Skeletal muscle satellite cell (primary cell): ENCODE measurements around the gene CD83.

ENCODE experiments used
- H3K27me3 ChIP-seq: 2 replicates; pipeline ENCODE4 v1.7.0; 2013; ENCODE audit warnings: low read length; ENCODE audit not compliant: control insufficient read depth, insufficient read depth
- H3K36me3 ChIP-seq: 2 replicates; pipeline ENCODE4 v1.7.0; 2013; ENCODE audit warnings: mild to moderate bottlenecking, control low read depth, low read length; ENCODE audit not compliant: insufficient read depth
- H3K4me1 ChIP-seq: 2 replicates; pipeline ENCODE4 v1.7.0; 2013; ENCODE audit warnings: low read length; ENCODE audit not compliant: control insufficient read depth, insufficient read depth
- H3K4me2 ChIP-seq: 2 replicates; pipeline ENCODE4 v1.7.0; 2013; ENCODE audit warnings: mild to moderate bottlenecking, low read length
- H3K4me3 ChIP-seq: 2 replicates; pipeline ENCODE4 v1.7.0; 2013; ENCODE audit warnings: low read length
- H3K9ac ChIP-seq: 2 replicates; pipeline ENCODE4 v1.7.0; 2013; ENCODE audit warnings: mild to moderate bottlenecking, low read depth, low read length, moderate library complexity
- H3K9me3 ChIP-seq: replicated peaks from 2 replicates; pipeline ENCODE4 v1.7.0; 2013; ENCODE audit warnings: mild to moderate bottlenecking, control low read depth, low read length

The CD83 gene

GRCh38 chr6:14110001-14110818 lies 7.4 kb upstream of the CD83 start:
- no peaks in the 10 kb centered on the region for H3K4me1 ChIP-seq
- H3K9ac ChIP-seq, result no peak overlapping the region

GRCh38 chr6:14113976-14114375 lies 3.6 kb upstream of the CD83 start:
- Histone ChIP-seq H3K27me3 (peaks cover 9% of the 10 kb centered on the region), H3K9ac (no peak overlapping the region), H3K36me3 (no peaks in the 10 kb centered on the region), H3K9me3 (no peaks in the 10 kb centered on the region), H3K4me2 (no peak overlapping the region), H3K4me1 (no peaks in the 10 kb centered on the region), H3K4me3 (no peak overlapping the region)

More at GRCh38 chr6:14110001-14110818, 7.4 kb upstream of the CD83 start:
- H3K4me2 ChIP-seq, result no peak overlapping the region
- H3K4me3 ChIP-seq, result no peak overlapping the region
- peaks cover 13% of the 10 kb centered on the region for H3K27me3 ChIP-seq
- no peaks in the 10 kb centered on the region for H3K9me3 ChIP-seq
- H3K36me3 ChIP-seq, result no peaks in the 10 kb centered on the region

GRCh38 chr6:14118091-14118439 lies 493 bp downstream of the CD83 start:
- H3K9me3 ChIP-seq, result no peaks in the 10 kb centered on the region
- peak overlapping the region; percentile 51 for H3K9ac ChIP-seq
- H3K4me2 ChIP-seq, result peak overlapping the region; percentile 98
- H3K36me3 ChIP-seq, result no peaks in the 10 kb centered on the region
- H3K4me3 ChIP-seq, result peak overlapping the region; percentile 87
- no peaks in the 10 kb centered on the region for H3K27me3 ChIP-seq
- H3K4me1 ChIP-seq, result no peaks in the 10 kb centered on the region

GRCh38 chr6:14118446-14118845 lies 874 bp downstream of the CD83 start:
- Histone ChIP-seq H3K4me3 (peak overlapping the region; percentile 87), H3K9ac (no peak overlapping the region), H3K36me3 (no peaks in the 10 kb centered on the region), H3K9me3 (no peaks in the 10 kb centered on the region), H3K27me3 (no peaks in the 10 kb centered on the region), H3K4me1 (no peaks in the 10 kb centered on the region), H3K4me2 (peak overlapping the region; percentile 98)

GRCh38 chr6:14119784-14120183 lies 2.2 kb downstream of the CD83 start:
- Histone ChIP-seq H3K9ac (no peak overlapping the region), H3K4me1 (no peaks in the 10 kb centered on the region), H3K4me3 (no peak overlapping the region), H3K36me3 (no peaks in the 10 kb centered on the region), H3K4me2 (no peak overlapping the region), H3K27me3 (no peaks in the 10 kb centered on the region), H3K9me3 (no peaks in the 10 kb centered on the region)

GRCh38 chr6:14120546-14120945 lies 3.0 kb downstream of the CD83 start:
- Histone ChIP-seq H3K27me3 (no peaks in the 10 kb centered on the region), H3K36me3 (no peaks in the 10 kb centered on the region), H3K9me3 (no peaks in the 10 kb centered on the region), H3K4me1 (no peaks in the 10 kb centered on the region), H3K4me3 (no peak overlapping the region), H3K9ac (no peak overlapping the region), H3K4me2 (no peak overlapping the region)

GRCh38 chr6:14121936-14122344 lies 4.4 kb downstream of the CD83 start:
- Histone ChIP-seq H3K9me3 (no peaks in the 10 kb centered on the region), H3K27me3 (no peaks in the 10 kb centered on the region), H3K4me3 (no peak overlapping the region), H3K9ac (no peak overlapping the region), H3K36me3 (no peaks in the 10 kb centered on the region), H3K4me2 (no peak overlapping the region), H3K4me1 (no peaks in the 10 kb centered on the region)

GRCh38 chr6:14123386-14124111 lies 6.0 kb downstream of the CD83 start:
- Histone ChIP-seq H3K9ac (no peak overlapping the region), H3K27me3 (no peaks in the 10 kb centered on the region), H3K4me2 (no peak overlapping the region), H3K36me3 (no peaks in the 10 kb centered on the region), H3K4me3 (no peak overlapping the region), H3K4me1 (no peaks in the 10 kb centered on the region), H3K9me3 (no peaks in the 10 kb centered on the region)

GRCh38 chr6:14125346-14125745 lies 7.8 kb downstream of the CD83 start:
- H3K4me1 ChIP-seq, result no peaks in the 10 kb centered on the region
- no peak overlapping the region for H3K4me3 ChIP-seq
- H3K4me2 ChIP-seq, result no peak overlapping the region
- no peak overlapping the region for H3K9ac ChIP-seq
- no peaks in the 10 kb centered on the region for H3K36me3 ChIP-seq
- H3K9me3 ChIP-seq, result no peaks in the 10 kb centered on the region
- no peaks in the 10 kb centered on the region for H3K27me3 ChIP-seq

- Histone ChIP-seq H3K9me3 (no peaks in the 10 kb centered on the region), H3K4me3 (no peak overlapping the region), H3K36me3 (no peaks in the 10 kb centered on the region), H3K4me2 (no peak overlapping the region), H3K27me3 (no peaks in the 10 kb centered on the region), H3K4me1 (no peaks in the 10 kb centered on the region), H3K9ac (no peak overlapping the region)
Measured at GRCh38 chr6:14126191-14126590, 8.6 kb downstream of the CD83 start.

- no peaks in the 10 kb centered on the region for H3K36me3 ChIP-seq
- H3K4me3 ChIP-seq, result no peak overlapping the region
- no peaks in the 10 kb centered on the region for H3K9me3 ChIP-seq
- no peak overlapping the region for H3K9ac ChIP-seq
- H3K4me1 ChIP-seq, result no peaks in the 10 kb centered on the region
- peaks cover 2% of the 10 kb centered on the region for H3K27me3 ChIP-seq
- no peak overlapping the region for H3K4me2 ChIP-seq
Measured at GRCh38 chr6:14127611-14128010, 10.0 kb downstream of the CD83 start.

GRCh38 chr6:14128012-14128411 lies 10.4 kb downstream of the CD83 start:
- no peaks in the 10 kb centered on the region for H3K4me1 ChIP-seq
- no peak overlapping the region for H3K9ac ChIP-seq
- H3K9me3 ChIP-seq, result no peaks in the 10 kb centered on the region
- H3K4me2 ChIP-seq, result no peak overlapping the region
- no peak overlapping the region for H3K4me3 ChIP-seq
- H3K27me3 ChIP-seq, result peaks cover 3% of the 10 kb centered on the region
- H3K36me3 ChIP-seq, result no peaks in the 10 kb centered on the region
